MCF 10A (cell line): ENCODE results near the gene CASKIN1. TPM values are rescaled to one million over a fixed set of nuclear protein-coding genes. Genes with fewer than 3 reads are reported as not detected.
A peak's percentile ranks its signal among the peaks of the same experiment; 100 is the strongest.

Experiments
- BruUV-seq: library from RNA; stranded (reverse); fragments of 400-500 nt; replicated peaks from 2 replicates; lab custom pipeline; 2021; lab: Mats Ljungman, UMichigan
- CTCF ChIA-PET: fragments of 300-600 bp; sonication (Branson Sonifier 250); formaldehyde crosslinking; extraction: SDS; loops from one replicate; lab custom pipeline; 2021; ENCODE audit warnings: antibody characterized with exemption, inconsistent platforms; lab: Yijun Ruan, JAX
- POLR2A ChIA-PET: fragments of 300-600, 350-650 bp; sonication (Branson Sonifier 250); formaldehyde crosslinking; extraction: SDS; loops from one replicate; lab custom pipeline; 2020; ENCODE audit warnings: antibody characterized with exemption, inconsistent platforms; lab: Yijun Ruan, JAX
- DNase-seq: peaks from one replicate; pipeline ENCODE4 v3.0.0-alpha.2; 2018; ENCODE audit not compliant: unreplicated experiment
- H3K27ac Mint-ChIP-seq: one replicate; pipeline ENCODE4 v1.8.0; 2022; ENCODE audit warnings: mild to moderate bottlenecking, low read depth, mixed read lengths; ENCODE audit not compliant: unreplicated experiment
- H3K27me3 Mint-ChIP-seq: one replicate; pipeline ENCODE4 v1.8.0; 2022; ENCODE audit warnings: mixed read lengths; ENCODE audit not compliant: insufficient read depth, unreplicated experiment
- H3K36me3 Mint-ChIP-seq: one replicate; pipeline ENCODE4 v1.8.0; 2022; ENCODE audit warnings: mild to moderate bottlenecking, moderate library complexity, mixed read lengths; ENCODE audit not compliant: insufficient read depth, unreplicated experiment
- H3K4me1 Mint-ChIP-seq: one replicate; pipeline ENCODE4 v1.8.0; 2022; ENCODE audit warnings: mixed read lengths; ENCODE audit not compliant: insufficient read depth, unreplicated experiment
- H3K4me3 Mint-ChIP-seq: one replicate; pipeline ENCODE4 v1.8.0; 2022; ENCODE audit warnings: mild to moderate bottlenecking, moderate library complexity, mixed read lengths; ENCODE audit not compliant: unreplicated experiment
- H3K9me3 Mint-ChIP-seq: one replicate; pipeline ENCODE4 v1.8.0; 2022; ENCODE audit warnings: mixed read lengths; ENCODE audit not compliant: unreplicated experiment
- intact Hi-C: fragments of 100-400 bp; cut with micrococcal nuclease; formaldehyde crosslinking; loops from 2 replicates; pipeline ENCODE4 v1.14.1; 2022
- total RNA-seq: library from RNA; stranded (reverse); gene quantifications from 2 replicates; pipeline ENCODE4 v1.2.3, GENCODE V29; 2022
- TF ChIP-seq, protein P1 (sequence below): fragments of 200-600 bp; IDR thresholded peaks from one replicate; pipeline ENCODE4 v1.8.0; 2022; ENCODE audit warnings: antibody characterized with exemption, mild to moderate bottlenecking; ENCODE audit not compliant: unreplicated experiment

The CASKIN1 gene
- total RNA-seq, 1 experiment from 2014 or later: 0.14 TPM

GRCh38 chr16:2226918-2227317, 30.5 kb upstream of the CASKIN1 start:
- Mint-ChIP-seq H3K27me3 (no peaks in the 10 kb centered on the region), H3K36me3 (peaks cover 21% of the 10 kb centered on the region), H3K4me3 (no peak overlapping the region), H3K4me1 (peaks cover 4% of the 10 kb centered on the region), H3K27ac (no peak overlapping the region), H3K9me3 (no peaks in the 10 kb centered on the region)
- no TSS peak for BruUV-seq
- ChIA-PET CTCF (interaction anchor here (0.6 kb wide), 1 partner anchor 11 kb away, joined by 3 read pairs; no protein-coding TSS in a partner anchor), POLR2A (interaction anchor here (1.0 to 4.5 kb wide), 7 partner anchors 8 to 456 kb away, joined by 3 to 21 read pairs (median 4); partner anchors contain the start of genes ECI1, KCTD5, PGP and TRAF7)
- TF ChIP-seq, protein P1, sequence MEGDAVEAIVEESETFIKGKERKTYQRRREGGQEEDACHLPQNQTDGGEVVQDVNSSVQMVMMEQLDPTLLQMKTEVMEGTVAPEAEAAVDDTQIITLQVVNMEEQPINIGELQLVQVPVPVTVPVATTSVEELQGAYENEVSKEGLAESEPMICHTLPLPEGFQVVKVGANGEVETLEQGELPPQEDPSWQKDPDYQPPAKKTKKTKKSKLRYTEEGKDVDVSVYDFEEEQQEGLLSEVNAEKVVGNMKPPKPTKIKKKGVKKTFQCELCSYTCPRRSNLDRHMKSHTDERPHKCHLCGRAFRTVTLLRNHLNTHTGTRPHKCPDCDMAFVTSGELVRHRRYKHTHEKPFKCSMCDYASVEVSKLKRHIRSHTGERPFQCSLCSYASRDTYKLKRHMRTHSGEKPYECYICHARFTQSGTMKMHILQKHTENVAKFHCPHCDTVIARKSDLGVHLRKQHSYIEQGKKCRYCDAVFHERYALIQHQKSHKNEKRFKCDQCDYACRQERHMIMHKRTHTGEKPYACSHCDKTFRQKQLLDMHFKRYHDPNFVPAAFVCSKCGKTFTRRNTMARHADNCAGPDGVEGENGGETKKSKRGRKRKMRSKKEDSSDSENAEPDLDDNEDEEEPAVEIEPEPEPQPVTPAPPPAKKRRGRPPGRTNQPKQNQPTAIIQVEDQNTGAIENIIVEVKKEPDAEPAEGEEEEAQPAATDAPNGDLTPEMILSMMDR: no peak
- DNase-seq: no peak
- intact Hi-C loops: no loop called here

DNA sequence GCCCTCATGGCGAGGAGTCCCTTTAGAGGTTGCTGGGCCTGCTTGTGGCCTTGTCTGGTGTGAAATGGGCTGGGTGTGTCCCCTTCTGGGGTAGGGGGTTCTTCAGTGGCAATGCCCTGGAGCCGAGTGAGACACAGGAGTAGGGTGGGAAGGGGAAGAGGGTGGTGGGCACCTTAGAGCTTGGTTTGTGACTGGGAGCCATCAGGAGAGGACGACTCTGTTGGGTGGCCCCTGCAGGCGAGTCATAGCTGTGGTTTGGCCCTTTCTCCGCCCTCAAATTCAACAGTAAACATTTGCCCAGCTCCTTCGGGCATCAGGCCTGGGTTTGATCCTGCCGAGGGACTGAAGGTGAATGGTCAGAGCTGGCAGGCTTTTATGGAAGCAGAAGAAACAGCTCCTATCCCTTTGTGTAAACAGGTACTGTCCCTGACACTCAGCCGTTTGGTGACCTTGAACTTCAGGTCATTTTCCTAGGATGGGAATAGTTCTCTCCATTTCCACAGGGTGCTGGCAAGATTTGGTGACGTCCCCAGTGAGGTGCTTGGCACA, 29.9 kb upstream of the CASKIN1 start:
- H3K4me1 Mint-ChIP-seq: peaks cover 4% of the 10 kb centered on the region
- TF ChIP-seq, protein P1: no peak
- H3K4me3 Mint-ChIP-seq: peak overlapping the region; percentile 35
- DNase-seq: no peak
- no TSS peak for BruUV-seq
- H3K27me3 Mint-ChIP-seq: no peaks in the 10 kb centered on the region
- ChIA-PET POLR2A (interaction anchor here (0.8 to 4.5 kb wide), 8 partner anchors 9 to 456 kb away, joined by 3 to 21 read pairs (median 4); partner anchors contain the start of genes ECI1, KCTD5, PGP and TRAF7), CTCF (interaction anchor here (0.6 to 0.9 kb wide), 2 partner anchors 10 to 31 kb away, joined by 3 to 7 read pairs; no protein-coding TSS in a partner anchor)
- H3K27ac Mint-ChIP-seq: peak overlapping the region; percentile 46
- intact Hi-C loops: no loop called here
- peaks cover 17% of the 10 kb centered on the region for H3K36me3 Mint-ChIP-seq
- no peaks in the 10 kb centered on the region for H3K9me3 Mint-ChIP-seq

DNA sequence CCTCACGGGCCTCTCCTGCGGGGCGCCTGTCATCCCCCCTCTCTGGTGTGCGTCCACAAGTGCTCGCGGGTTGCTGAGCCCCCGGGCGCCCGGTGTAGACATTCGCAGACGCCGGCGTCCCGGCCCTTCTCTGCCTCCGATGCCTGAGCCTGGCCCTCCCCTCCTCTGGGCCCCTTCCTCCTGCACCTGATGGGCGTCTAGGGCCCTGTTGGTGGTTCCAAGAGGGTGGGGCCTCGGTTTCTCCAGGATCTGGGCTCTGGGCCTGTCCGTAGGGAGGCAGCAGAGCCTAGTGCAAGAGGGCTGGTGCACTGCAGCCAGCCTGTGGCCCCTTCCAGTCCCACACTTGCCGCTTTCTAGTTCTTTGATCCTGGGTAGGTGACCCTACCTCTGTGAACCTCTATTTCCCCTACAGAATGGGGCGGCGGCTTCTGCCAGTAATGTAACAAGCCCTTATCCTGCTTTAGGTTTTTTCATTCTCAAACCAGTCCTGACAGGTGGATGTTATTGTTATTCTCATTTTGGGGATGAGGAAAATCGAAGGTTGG, 27.6 kb upstream of the CASKIN1 start:
- peaks cover 10% of the 10 kb centered on the region for H3K36me3 Mint-ChIP-seq
- H3K4me3 Mint-ChIP-seq: peak overlapping the region; percentile 78
- intact Hi-C loops: loop anchor here (1.0 to 2.0 kb wide), 3 partner anchors 9 to 63 kb away; partner anchors contain the start of gene ECI1
- BruUV-seq: TSS peak; percentile 54
- no peaks in the 10 kb centered on the region for H3K27me3 Mint-ChIP-seq
- POLR2A ChIA-PET: interaction anchor here (1.1 to 4.5 kb wide), 3 partner anchors 27 to 68 kb away, joined by 4 to 21 read pairs (median 10); partner anchors contain the start of genes ECI1 and TRAF7
- TF ChIP-seq, protein P1: peak; percentile 19
- H3K9me3 Mint-ChIP-seq: no peaks in the 10 kb centered on the region
- H3K27ac Mint-ChIP-seq: peak overlapping the region; percentile 85
- CTCF ChIA-PET: no interaction called here
- DNase-seq: peak; percentile 62
- peaks cover 4% of the 10 kb centered on the region for H3K4me1 Mint-ChIP-seq
